ENCODE data around the gene COCH.

The COCH gene

GRCh38 chr14:30935445-30935844, 61.1 kb downstream of the COCH start:
- no peaks in the 10 kb centered on the region for H3K27me3 ChIP-seq (replicated peaks; ENCODE audit: control insufficient read depth, insufficient read depth, low read length)
- no peak overlapping the region for H3K4me3 ChIP-seq (replicated peaks; ENCODE audit: low read depth, low read length)
- H3K36me3 ChIP-seq (ENCODE audit: control insufficient read depth, insufficient read depth, low read length): no peaks in the 10 kb centered on the region; the same call in none of the 2 replicates
- no peak for DNase-seq (ENCODE audit: extremely low read depth, insufficient read length)
- TF ChIP-seq CTCF (IDR thresholded peaks at IDR 0.05; ENCODE audit: insufficient read depth, low read length, poor library complexity, severe bottlenecking): no peak

GRCh38 chr14:30938617-30939016, 64.3 kb downstream of the COCH start:
- Histone ChIP-seq H3K27me3 (replicated peaks; ENCODE audit: control insufficient read depth, insufficient read depth, low read length) (no peaks in the 10 kb centered on the region), H3K36me3 (ENCODE audit: control insufficient read depth, insufficient read depth, low read length) (no peaks in the 10 kb centered on the region; the same call in none of the 2 replicates), H3K4me3 (replicated peaks; ENCODE audit: low read depth, low read length) (no peak overlapping the region)
- TF ChIP-seq CTCF (IDR thresholded peaks at IDR 0.05; ENCODE audit: insufficient read depth, low read length, poor library complexity, severe bottlenecking): no peak
- DNase-seq (ENCODE audit: extremely low read depth, insufficient read length): no peak
